ENCODE results near the gene SPINK2. TPM values are rescaled to one million over a fixed set of nuclear protein-coding genes. Genes with fewer than 3 reads are reported as not detected.

The SPINK2 gene
- total and polyA plus RNA-seq, 2 of the 8 experiments (the other 6 are each of a cell fraction or from before 2014, with no cell fraction given) = 0.89 to 1.4 TPM

DNA sequence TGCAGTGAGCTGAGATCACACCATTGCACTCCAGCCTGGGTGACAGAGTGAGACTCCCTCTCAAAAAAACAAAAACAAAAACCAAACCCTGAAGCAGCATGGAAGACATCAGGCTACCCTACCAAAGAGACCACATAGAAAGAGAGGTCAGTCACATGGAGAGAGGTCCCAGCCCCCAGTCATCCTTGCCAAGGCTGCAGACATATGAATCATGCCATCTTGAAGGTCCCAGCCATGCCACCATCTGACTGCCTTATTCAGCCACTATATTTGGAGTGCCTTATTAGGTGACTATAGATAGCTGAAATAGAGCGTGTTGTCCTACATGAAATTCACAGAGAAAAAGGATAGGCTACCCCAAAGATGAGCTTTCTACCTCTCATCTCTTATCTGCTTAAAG lies 48.2 kb downstream of the SPINK2 start:
- H3K79me2 ChIP-seq (ENCODE audit: control insufficient read depth in 1 of 2, insufficient read depth in 2 of 2, low read length in 2 of 2) = no peaks in the 10 kb centered on the region
- H3K4me2 ChIP-seq (ENCODE audit: insufficient read depth in 1 of 2, low read depth in 2 of 2, low read length in 2 of 2) = no peak overlapping the region
- no peak overlapping the region for H3K27ac ChIP-seq (ENCODE audit: low read depth, low read length)
- H3K18ac ChIP-seq (ENCODE audit: extremely low read depth, low read length) = no peak overlapping the region
- no peak overlapping the region for H3K56ac ChIP-seq (replicated peaks; ENCODE audit: insufficient read length, low read depth, low read length)
- DNase-seq (ENCODE audit: low read depth in 1 of 2, low spot score in 2 of 2) = no peak
- no peak overlapping the region for H3K14ac ChIP-seq (ENCODE audit: insufficient read length)
- no peak overlapping the region for H2AK5ac ChIP-seq (ENCODE audit: low read depth, low read length)
- no peaks in the 10 kb centered on the region for H3K9me3 ChIP-seq (ENCODE audit: insufficient read depth in 2 of 2, low read depth in 1 of 2, low read length in 1 of 2)
- H3K9ac ChIP-seq (replicated peaks in 1 of 4; ENCODE audit: extremely low read depth in 1 of 4, low read depth in 3 of 4, low read length in 3 of 4) = no peak overlapping the region
- ChIA-PET CTCF (ENCODE audit: partially characterized antibody) (interaction anchor here (0.8 to 1.3 kb wide), 3 partner anchors 11 to 27 kb away, joined by 3 read pairs; no protein-coding TSS in a partner anchor), POLR2A (ENCODE audit: partially characterized antibody) (interaction anchor here (1.2 kb wide), 1 partner anchor 15 kb away, joined by 3 read pairs; no protein-coding TSS in a partner anchor)
- H3K36me3 ChIP-seq (ENCODE audit: control insufficient read depth in 2 of 4, insufficient read depth in 4 of 4, low read length in 3 of 4) = no peaks in the 10 kb centered on the region
- no peak overlapping the region for H2BK5ac ChIP-seq (ENCODE audit: low read depth, low read length)
- H2BK15ac ChIP-seq (ENCODE audit: low read length) = no peak overlapping the region
- H2BK20ac ChIP-seq (ENCODE audit: low read length) = no peak overlapping the region
- H4K5ac ChIP-seq (ENCODE audit: insufficient read length, low read depth, low read length) = no peak overlapping the region
- H3K4me1 ChIP-seq (replicated peaks in 1 of 4; ENCODE audit: control insufficient read depth in 3 of 4, insufficient read depth in 4 of 4, low read length in 3 of 4) = peaks cover 0 to 5% (median 2%) of the 10 kb centered on the region in 4 experiments; a peak in 2 of 7 replicates
- H2BK12ac ChIP-seq (ENCODE audit: low read depth, low read length) = no peak overlapping the region
- no peak overlapping the region for H4K8ac ChIP-seq (ENCODE audit: extremely low read depth, insufficient read depth, low read length)
- H3K79me1 ChIP-seq (ENCODE audit: low read depth, low read length) = no peaks in the 10 kb centered on the region
- WGBS, 2 experiments (ENCODE audit: extremely low coverage in 1 of 2, insufficient coverage in 1 of 2, insufficient read length in 1 of 2, insufficient replicate concordance in 2 of 2, low coverage in 1 of 2, low lambda C conversion rate in 2 of 2, missing lambda C conversion rate in 1 of 2) = 100% methylated on average over 1 of the region's 1 CpG; no CpG with 5 or more reads in 1 of the 2 experiments
- FAIRE-seq = no peak
- no peaks in the 10 kb centered on the region for H3K23me2 ChIP-seq (ENCODE audit: low read depth, low read length)
- TF ChIP-seq SUZ12 (IDR thresholded peaks at IDR 0.05; ENCODE audit: low read length) (no peak), RAD21 (IDR thresholded peaks at IDR 0.05 in 1 of 2, conservative IDR thresholded peaks at IDR 0.05 in 1 of 2; ENCODE audit: low read depth in 2 of 2, low read length in 2 of 2) (no peak), BRCA1 (IDR thresholded peaks at IDR 0.05; ENCODE audit: low read depth, low read length) (no peak), BACH1 (IDR thresholded peaks at IDR 0.05; ENCODE audit: low read length) (no peak), SP2 (IDR thresholded peaks at IDR 0.05; ENCODE audit: low read length) (no peak), TAF1 (IDR thresholded peaks at IDR 0.05; ENCODE audit: low read depth, low read length) (no peak), CEBPB (IDR thresholded peaks at IDR 0.05; ENCODE audit: low read depth, low read length) (no peak)
- H4K20me1 ChIP-seq (replicated peaks in 1 of 2; ENCODE audit: control insufficient read depth in 1 of 2, insufficient read depth in 2 of 2, low read length in 2 of 2) = no peaks in the 10 kb centered on the region
- H3K27me3 ChIP-seq (replicated peaks in 1 of 4; ENCODE audit: control insufficient read depth in 3 of 4, extremely low read depth in 1 of 4, insufficient read depth in 3 of 4, low read length in 3 of 4) = no peaks in the 10 kb centered on the region
- H3K4ac ChIP-seq (replicated peaks; ENCODE audit: insufficient read length, low read depth, low read length) = no peak overlapping the region
- no peak overlapping the region for H3K4me3 ChIP-seq (ENCODE audit: extremely low read depth in 1 of 4, insufficient read depth in 2 of 4, low read depth in 3 of 4, low read length in 4 of 4)
- no peak overlapping the region for H4K91ac ChIP-seq (replicated peaks; ENCODE audit: insufficient read length, low read length)
- H2BK120ac ChIP-seq (replicated peaks; ENCODE audit: low read depth, low read length) = no peak overlapping the region
- H3K23ac ChIP-seq (ENCODE audit: insufficient read length) = no peak overlapping the region
- H2AFZ ChIP-seq (ENCODE audit: low read length) = no peak overlapping the region

Data from H1 (cell line).